HG03139 (cell line): ENCODE data around the gene RNLS.

Experiments used
- ATAC-seq: cut with Tn5 transposase; IDR thresholded peaks from one replicate; pipeline ENCODE4 v1.9.1; 2021; ENCODE audit not compliant: unreplicated experiment

Gene RNLS

GRCh38 chr10:88553116-88553752 lies 29.9 kb downstream of the RNLS start:
- ATAC-seq: peak; percentile 86

GRCh38 chr10:88551246-88551645 lies 31.9 kb downstream of the RNLS start:
- ATAC-seq: no peak

GRCh38 chr10:88546497-88546896 lies 36.6 kb downstream of the RNLS start:
- ATAC-seq: no peak

- no peak for ATAC-seq
These were observed 37.8 kb downstream of the RNLS start for GRCh38 chr10:88545359-88545758.

- ATAC-seq: no peak
These were observed 38.8 kb downstream of the RNLS start for GRCh38 chr10:88544140-88544870.

GRCh38 chr10:88542522-88542921 lies 40.6 kb downstream of the RNLS start:
- ATAC-seq: no peak

GRCh38 chr10:88541116-88541626 lies 41.9 kb downstream of the RNLS start:
- ATAC-seq: no peak

GRCh38 chr10:88540351-88540750 lies 42.8 kb downstream of the RNLS start:
- no peak for ATAC-seq

- ATAC-seq: no peak
These were observed 45.1 kb downstream of the RNLS start for GRCh38 chr10:88538048-88538447.

- ATAC-seq: no peak
These were observed 45.8 kb downstream of the RNLS start for GRCh38 chr10:88537322-88537721.

- no peak for ATAC-seq
These were observed 46.7 kb downstream of the RNLS start for GRCh38 chr10:88536437-88536836.

GRCh38 chr10:88534072-88534665 lies 48.9 kb downstream of the RNLS start:
- no peak for ATAC-seq

GRCh38 chr10:88531392-88532052 lies 51.6 kb downstream of the RNLS start:
- no peak for ATAC-seq

- no peak for ATAC-seq
These were observed 52.3 kb downstream of the RNLS start for GRCh38 chr10:88530629-88531391.

GRCh38 chr10:88530093-88530492 lies 53.0 kb downstream of the RNLS start:
- no peak for ATAC-seq

- no peak for ATAC-seq
These were observed 54.1 kb downstream of the RNLS start for GRCh38 chr10:88528806-88529570.

- no peak for ATAC-seq
These were observed 54.9 kb downstream of the RNLS start for GRCh38 chr10:88528201-88528600.

- no peak for ATAC-seq
These were observed 55.9 kb downstream of the RNLS start for GRCh38 chr10:88527245-88527644.

- no peak for ATAC-seq
These were observed 56.5 kb downstream of the RNLS start for GRCh38 chr10:88526501-88527105.
